H1 (cell line): ENCODE data around the gene ERN2. TPM values are rescaled to one million over a fixed set of nuclear protein-coding genes. Genes with fewer than 3 reads are reported as not detected.
"Not testable (repeated sequence)": the region's sequence is repeated elsewhere in the genome, so short reads cannot be mapped to it uniquely, and the experiment has no call there.

ENCODE experiments used
- CTCF ChIA-PET: fragments of 300-600 bp; sonication (Branson Sonifier 250); formaldehyde crosslinking; loops from one replicate; lab custom pipeline; 2021; ENCODE audit not compliant: partially characterized antibody; lab: Charles Lee
- POLR2A ChIA-PET: fragments of 300-600 bp; sonication (Branson Sonifier 250); formaldehyde crosslinking; loops from one replicate; lab custom pipeline; 2021; ENCODE audit warnings: inconsistent platforms; ENCODE audit not compliant: partially characterized antibody; lab: Charles Lee
- DNase-seq, 2 experiments: peaks; one replicate each; pipeline versions ENCODE4 v3.0.0 to v3.0.0-alpha.2; 2010 to 2022; ENCODE audit warnings: low spot score in 2 of 2, low read depth in 1 of 2, mixed read lengths in 1 of 2
- FAIRE-seq: peaks from 2 replicates; lab custom pipeline; 2011; peaks lifted over from hg19 to GRCh38; lab: Jason Lieb, UNC
- H2AFZ ChIP-seq: 2 replicates; pipeline ENCODE4 v1.8.1; 2012; ENCODE audit warnings: low read length, inconsistent platforms
- H2AK5ac ChIP-seq: 2 replicates; pipeline ENCODE4 v1.6.1; 2013; ENCODE audit warnings: low read depth, low read length
- H2BK120ac ChIP-seq: replicated peaks from 2 replicates; pipeline ENCODE3; 2013; ENCODE audit warnings: low read depth, low read length, inconsistent platforms
- H2BK12ac ChIP-seq: 2 replicates; pipeline ENCODE4 v1.6.1; 2013; ENCODE audit warnings: low read depth, low read length
- H2BK15ac ChIP-seq: 2 replicates; pipeline ENCODE4 v1.6.1; 2013; ENCODE audit warnings: low read length
- H2BK20ac ChIP-seq: 2 replicates; pipeline ENCODE4 v1.6.1; 2013; ENCODE audit warnings: low read length
- H2BK5ac ChIP-seq: 2 replicates; pipeline ENCODE4 v1.6.1; 2013; ENCODE audit warnings: low read depth, low read length
- H3K14ac ChIP-seq: 2 replicates; pipeline ENCODE4 v1.6.1; 2013; ENCODE audit warnings: inconsistent platforms; ENCODE audit not compliant: insufficient read length
- H3K18ac ChIP-seq: 2 replicates; pipeline ENCODE4 v1.6.1; 2013; ENCODE audit warnings: low read length; ENCODE audit errors: extremely low read depth
- H3K23ac ChIP-seq: 2 replicates; pipeline ENCODE4 v1.6.1; 2013; ENCODE audit warnings: inconsistent platforms; ENCODE audit not compliant: insufficient read length
- H3K23me2 ChIP-seq: 2 replicates; pipeline ENCODE4 v1.6.1; 2013; ENCODE audit warnings: low read depth, low read length
- H3K27ac ChIP-seq: 2 replicates; pipeline ENCODE4 v1.6.1; 2011; ENCODE audit warnings: low read depth, low read length, inconsistent platforms
- H3K27me3 ChIP-seq, 4 experiments: replicated peaks in 1 of 4; 1 replicate in 1 of 4; 2 replicates in 3 of 4; pipeline versions ENCODE4 v1.6.1 to v1.8.1; 2011 to 2013; ENCODE audit warnings: low read length in 3 of 4, mild to moderate bottlenecking in 3 of 4, inconsistent platforms in 2 of 4, mixed read lengths in 2 of 4, moderate library complexity in 1 of 4; ENCODE audit not compliant: control insufficient read depth in 3 of 4, insufficient read depth in 3 of 4; ENCODE audit errors: extremely low read depth in 1 of 4
- H3K36me3 ChIP-seq, 4 experiments: 2 replicates each; pipeline versions ENCODE4 v1.6.1 to v1.8.1; 2011 to 2013; ENCODE audit warnings: mild to moderate bottlenecking in 4 of 4, low read length in 3 of 4, moderate library complexity in 2 of 4, control low read depth in 1 of 4, inconsistent platforms in 1 of 4; ENCODE audit not compliant: insufficient read depth in 4 of 4, control insufficient read depth in 2 of 4
- H3K4ac ChIP-seq: replicated peaks from 2 replicates; pipeline ENCODE3; 2013; ENCODE audit warnings: low read length, low read depth, mixed read lengths, inconsistent platforms; ENCODE audit not compliant: insufficient read length
- H3K4me1 ChIP-seq, 4 experiments: replicated peaks in 1 of 4; 1 replicate in 1 of 4; 2 replicates in 3 of 4; pipeline versions ENCODE4 v1.6.1 to v1.8.1; 2011 to 2013; ENCODE audit warnings: low read length in 3 of 4, inconsistent platforms in 2 of 4, mixed read lengths in 1 of 4; ENCODE audit not compliant: insufficient read depth in 4 of 4, control insufficient read depth in 3 of 4
- H3K4me2 ChIP-seq, 2 experiments: 2 replicates each; pipeline versions ENCODE4 v1.6.1 to v1.8.1; 2011 to 2013; ENCODE audit warnings: low read depth in 2 of 2, low read length in 2 of 2, control low read depth in 1 of 2, inconsistent platforms in 1 of 2, mild to moderate bottlenecking in 1 of 2; ENCODE audit not compliant: insufficient read depth in 1 of 2
- H3K4me3 ChIP-seq, 4 experiments: fragments of 200-600, 300-600 bp in 1 of 4; sonication (generic), shearing (Covaris generic), sonication (Bioruptor Twin) in 1 of 4; 2 replicates each; pipeline versions ENCODE4 v1.5.1 to v1.8.1; 2011 to 2016; ENCODE audit warnings: low read length in 4 of 4, low read depth in 3 of 4, control low read depth in 2 of 4, inconsistent platforms in 2 of 4, mild to moderate bottlenecking in 2 of 4, mixed read lengths in 1 of 4, moderate library complexity in 1 of 4; ENCODE audit not compliant: insufficient read depth in 2 of 4; ENCODE audit errors: extremely low read depth in 1 of 4
- H3K56ac ChIP-seq: replicated peaks from 2 replicates; pipeline ENCODE3; 2013; ENCODE audit warnings: low read depth, mild to moderate bottlenecking, mixed read lengths, low read length, inconsistent platforms; ENCODE audit not compliant: insufficient read length
- H3K79me1 ChIP-seq: 2 replicates; pipeline ENCODE4 v1.6.1; 2013; ENCODE audit warnings: low read depth, low read length, control low read depth
- H3K79me2 ChIP-seq, 2 experiments: 2 replicates each; pipeline versions ENCODE4 v1.6.1 to v1.8.1; 2012 to 2013; ENCODE audit warnings: low read length in 2 of 2, mild to moderate bottlenecking in 2 of 2, inconsistent platforms in 1 of 2; ENCODE audit not compliant: insufficient read depth in 2 of 2, control insufficient read depth in 1 of 2
- H3K9ac ChIP-seq, 4 experiments: replicated peaks in 1 of 4; 1 replicate in 1 of 4; 2 replicates in 3 of 4; pipeline versions ENCODE4 v1.6.1 to v1.8.1; 2011 to 2013; ENCODE audit warnings: low read depth in 3 of 4, low read length in 3 of 4, control low read depth in 2 of 4, mild to moderate bottlenecking in 2 of 4, moderate library complexity in 2 of 4, inconsistent platforms in 1 of 4; ENCODE audit errors: extremely low read depth in 1 of 4
- H3K9me3 ChIP-seq, 2 experiments: 2 replicates each; pipeline versions ENCODE4 v1.6.1 to v1.8.1; 2012 to 2013; ENCODE audit warnings: mild to moderate bottlenecking in 2 of 2, moderate library complexity in 2 of 2, control low read depth in 1 of 2, inconsistent platforms in 1 of 2, low read depth in 1 of 2, low read length in 1 of 2, mixed read lengths in 1 of 2; ENCODE audit not compliant: insufficient read depth in 2 of 2
- H4K20me1 ChIP-seq, 2 experiments: replicated peaks in 1 of 2; 2 replicates each; pipeline versions ENCODE3 to v1.8.1; 2011 to 2013; ENCODE audit warnings: inconsistent platforms in 2 of 2, low read length in 2 of 2, mild to moderate bottlenecking in 1 of 2; ENCODE audit not compliant: insufficient read depth in 2 of 2, control insufficient read depth in 1 of 2
- H4K5ac ChIP-seq: 2 replicates; pipeline ENCODE4 v1.6.1; 2013; ENCODE audit warnings: low read length, low read depth, mixed read lengths, inconsistent platforms; ENCODE audit not compliant: insufficient read length
- H4K8ac ChIP-seq: 2 replicates; pipeline ENCODE4 v1.8.0; 2013; ENCODE audit warnings: mild to moderate bottlenecking, moderate library complexity, low read length, inconsistent platforms; ENCODE audit not compliant: insufficient read depth; ENCODE audit errors: extremely low read depth
- H4K91ac ChIP-seq: replicated peaks from 2 replicates; pipeline ENCODE3; 2013; ENCODE audit warnings: low read length, mixed read lengths, inconsistent platforms; ENCODE audit not compliant: insufficient read length
- EGR1 ChIP-seq: IDR thresholded peaks from 2 replicates; pipeline ENCODE4 v1.6.1; 2011; ENCODE audit warnings: low read depth, low read length, borderline replicate concordance
- WGBS, 2 experiments: shearing (Covaris generic) in 1 of 2; methylation state at CpG; one replicate each; pipeline versions ENCODE4 v1.1.6 to v1.1.7; 2013 to 2015; ENCODE audit warnings: low lambda C conversion rate in 2 of 2, mixed read lengths in 2 of 2, inconsistent platforms in 1 of 2, low coverage in 1 of 2, missing lambda C conversion rate in 1 of 2; ENCODE audit not compliant: insufficient replicate concordance in 2 of 2, insufficient coverage in 1 of 2, insufficient read length in 1 of 2; ENCODE audit errors: extremely low coverage in 1 of 2, missing lambda C conversion rate in 1 of 2; 5-methylcytosine and 5-hydroxymethylcytosine counted together
- polyA plus RNA-seq, 7 experiments: library from polyadenylated mRNA; depleted of rRNA in 3 of 7; stranded (reverse) in 5 of 7; unstranded in 2 of 7; fragments of >200 nt in 5 of 7; fragments of 200-250 nt in 2 of 7; gene quantifications; 1 replicate in 5 of 7; 2 replicates in 1 of 7; 4 replicates in 1 of 7; pipeline versions ENCODE4 v1.2.1 to v1.2.3, GENCODE V29; 2011 to 2013; ENCODE audit warnings: missing spikeins in 2 of 7, mixed read lengths in 2 of 7
- total RNA-seq: library from RNA; stranded (reverse); fragmentation: NEBNext Ultra II Directional; extraction: Animal tissue kit (Norgen Biotek cat#: 25700); gene quantifications from 2 replicates; pipeline ENCODE4 v1.2.1, GENCODE V29; 2021
- TF ChIP-seq, protein P1 (sequence below): IDR thresholded peaks from 2 replicates; pipeline ENCODE4 v1.6.1; 2011; ENCODE audit warnings: low read length, improper control_type of control experiment

The ERN2 gene
- total and polyA plus RNA-seq, 2 of the 8 experiments (the other 6 are each of a cell fraction or from before 2014, with no cell fraction given), result 2.4 to 4.4 TPM

DNA sequence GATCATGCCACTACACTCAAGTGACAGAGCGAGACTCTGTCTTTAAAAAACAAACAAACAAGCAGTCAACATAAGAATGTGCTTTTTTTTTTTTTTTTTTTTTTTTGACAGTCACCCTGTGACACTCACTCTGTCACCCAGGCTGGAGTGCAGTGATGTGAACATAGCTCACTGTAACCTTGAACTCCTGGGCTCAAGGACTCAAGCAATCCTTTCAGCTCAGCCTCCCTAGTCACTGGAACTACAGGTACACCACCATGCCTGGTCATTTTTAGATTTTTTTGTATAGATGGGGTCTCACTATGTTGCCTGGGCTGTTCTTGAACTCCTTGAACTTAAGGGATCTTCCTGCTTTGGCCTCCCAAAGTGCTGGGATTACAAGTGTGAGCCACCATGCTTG lies 26.5 kb upstream of the ERN2 start (continued):
- TF ChIP-seq, protein P1, sequence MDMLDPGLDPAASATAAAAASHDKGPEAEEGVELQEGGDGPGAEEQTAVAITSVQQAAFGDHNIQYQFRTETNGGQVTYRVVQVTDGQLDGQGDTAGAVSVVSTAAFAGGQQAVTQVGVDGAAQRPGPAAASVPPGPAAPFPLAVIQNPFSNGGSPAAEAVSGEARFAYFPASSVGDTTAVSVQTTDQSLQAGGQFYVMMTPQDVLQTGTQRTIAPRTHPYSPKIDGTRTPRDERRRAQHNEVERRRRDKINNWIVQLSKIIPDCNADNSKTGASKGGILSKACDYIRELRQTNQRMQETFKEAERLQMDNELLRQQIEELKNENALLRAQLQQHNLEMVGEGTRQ, result no peak
- TF ChIP-seq EGR1, result no peak

DNA sequence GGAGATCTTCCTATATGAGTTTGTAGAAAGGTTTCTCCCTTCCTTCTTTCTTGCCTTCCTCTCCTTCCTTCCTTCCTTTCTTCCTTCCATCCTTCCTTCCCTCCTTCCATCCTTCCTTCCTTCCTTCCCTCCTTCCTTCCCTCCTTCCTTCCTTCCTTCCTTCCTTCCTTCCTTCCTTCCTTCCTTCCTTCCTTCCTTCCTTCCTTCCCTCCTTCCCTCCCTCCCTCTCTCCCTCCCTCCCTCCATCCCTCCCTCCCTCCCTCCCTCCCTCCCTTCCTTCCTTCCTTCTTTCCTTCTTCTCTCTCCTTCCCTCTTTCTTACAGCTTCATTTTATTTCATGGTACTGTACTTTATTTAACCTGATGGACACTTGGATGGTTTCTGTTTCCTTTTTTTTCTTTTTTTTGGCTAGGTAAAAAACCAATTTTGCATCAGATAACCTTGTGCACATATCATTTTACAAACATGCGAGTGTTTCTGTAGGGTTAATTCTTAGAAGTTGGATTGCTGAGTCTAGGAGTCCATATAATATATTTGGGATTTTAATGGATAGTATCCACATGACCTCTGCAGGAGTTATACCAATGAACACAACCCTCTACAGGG lies 24.5 kb upstream of the ERN2 start:
- H4K20me1 ChIP-seq, H3K4me2 ChIP-seq, H3K79me2 ChIP-seq, H2BK120ac ChIP-seq, H4K5ac ChIP-seq, H3K9me3 ChIP-seq, H3K4me3 ChIP-seq, H3K18ac ChIP-seq, H3K4ac ChIP-seq, H2BK15ac ChIP-seq, H2BK20ac ChIP-seq, H3K56ac ChIP-seq, H3K23ac ChIP-seq, H2BK5ac ChIP-seq, H3K27ac ChIP-seq, H4K91ac ChIP-seq, FAIRE-seq, H3K27me3 ChIP-seq, H3K9ac ChIP-seq, H4K8ac ChIP-seq, H2AFZ ChIP-seq, H3K36me3 ChIP-seq, POLR2A ChIA-PET, H3K23me2 ChIP-seq, H3K14ac ChIP-seq, H3K79me1 ChIP-seq, H2AK5ac ChIP-seq, DNase-seq, H2BK12ac ChIP-seq, H3K4me1 ChIP-seq: not testable (repeated sequence)
- CTCF ChIA-PET, result interaction anchor here (0.7 to 6.7 kb wide), 5 partner anchors 18 to 300 kb away, joined by 3 to 42 read pairs (median 4); no protein-coding TSS in a partner anchor
- 100% methylated on average over 1 of the region's 1 CpG; no CpG with 5 or more reads in 1 of the 2 experiments for WGBS, 2 experiments
